Subcutaneous adipose tissue (tissue), 4 donors: ENCODE measurements around the gene TPI1. TPM values are rescaled to one million over a fixed set of nuclear protein-coding genes. Genes with fewer than 3 reads are reported as not detected.

Experiments used
- CTCF ChIP-seq: fragments of 450-650 bp; IDR thresholded peaks from one replicate; pipeline ENCODE4 v1.5.1; 2016; ENCODE audit warnings: low read depth, mild to moderate bottlenecking, control low read depth, antibody characterized with exemption, moderate library complexity
- total RNA-seq, 4 donors: library from RNA; depleted of rRNA; stranded (reverse); fragments of >200 nt; gene quantifications; one replicate each; pipeline ENCODE4 v1.1.0, GENCODE V29; 2016

TPI1 gene
- total RNA-seq, 4 donors from 2014 or later = 207 to 328 (median 256) TPM

DNA sequence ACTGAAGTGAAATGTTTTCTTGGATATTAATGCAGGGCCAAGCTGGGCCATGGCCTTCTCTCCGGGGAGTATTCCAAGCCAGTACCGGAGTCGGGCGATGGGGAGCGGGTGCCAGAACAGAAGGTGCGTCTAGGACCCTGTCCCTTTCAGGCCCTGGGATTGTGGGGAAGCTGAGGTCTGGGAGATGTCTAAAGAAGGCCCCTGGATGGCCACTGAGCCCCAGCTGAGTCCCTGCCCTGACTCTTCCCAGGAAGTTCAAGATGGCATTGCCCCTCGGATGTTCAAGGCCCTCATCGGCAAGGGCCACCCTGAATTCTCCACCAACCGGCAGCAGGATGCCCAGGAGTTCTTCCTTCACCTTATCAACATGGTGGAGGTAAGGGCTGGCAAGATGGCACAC, 7.2 kb upstream of the TPI1 start:
- TF ChIP-seq CTCF = no peak

DNA sequence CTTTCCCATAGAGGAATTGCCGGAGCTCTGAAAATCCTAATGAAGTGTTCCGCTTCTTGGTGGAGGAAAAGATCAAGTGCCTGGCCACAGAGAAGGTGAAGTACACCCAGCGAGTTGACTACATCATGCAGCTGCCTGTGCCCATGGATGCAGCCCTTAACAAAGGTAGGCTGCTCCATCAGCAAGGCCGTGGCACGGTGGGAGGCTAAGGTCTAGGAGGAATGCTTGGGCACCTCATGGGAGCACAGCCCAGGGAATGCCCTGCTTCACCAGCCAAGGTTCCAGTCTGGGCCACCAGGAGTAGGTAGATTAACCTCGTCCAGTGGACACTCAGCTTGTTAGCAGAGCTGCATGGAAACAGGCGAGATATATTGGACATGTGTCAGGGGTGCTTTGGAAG, 6.4 kb upstream of the TPI1 start:
- no peak for TF ChIP-seq CTCF

DNA sequence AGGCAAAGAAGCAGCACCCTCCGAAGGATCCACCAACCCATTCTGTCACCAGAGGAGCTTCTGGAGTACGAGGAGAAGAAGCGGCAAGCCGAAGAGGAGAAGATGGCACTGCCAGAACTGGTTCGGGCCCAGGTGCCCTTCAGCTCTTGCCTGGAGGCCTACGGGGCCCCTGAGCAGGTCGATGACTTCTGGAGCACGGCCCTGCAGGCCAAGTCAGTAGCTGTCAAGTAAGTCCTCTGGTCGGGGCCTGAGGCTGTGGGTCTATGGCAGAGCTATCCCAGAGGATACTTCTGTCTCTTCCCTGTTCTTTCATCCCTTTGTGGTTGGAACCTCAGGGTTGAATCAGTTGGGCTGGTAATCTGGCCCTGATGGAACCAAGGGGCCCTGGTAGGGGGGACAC, 5.9 kb upstream of the TPI1 start:
- no peak for TF ChIP-seq CTCF

DNA sequence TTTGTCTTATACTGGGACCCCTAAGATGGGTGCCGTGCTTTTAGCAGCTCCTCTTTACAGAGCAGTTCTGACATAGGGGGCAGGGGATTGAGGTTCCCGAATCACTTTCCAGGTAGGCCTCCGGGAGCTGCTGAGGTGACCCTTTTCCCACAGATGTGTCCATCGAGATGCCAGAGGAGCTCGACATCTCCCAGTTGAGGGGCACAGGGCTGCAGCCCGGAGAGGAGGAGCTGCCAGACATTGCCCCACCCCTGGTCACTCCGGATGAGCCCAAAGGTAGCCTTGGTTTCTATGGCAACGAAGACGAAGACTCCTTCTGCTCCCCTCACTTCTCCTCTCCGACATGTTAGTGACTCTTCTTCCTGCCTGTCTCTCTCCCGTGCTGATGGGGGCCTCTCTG, 4.3 kb upstream of the TPI1 start:
- no peak for TF ChIP-seq CTCF

GRCh38 chr12:6863586-6864321, 3.6 kb upstream of the TPI1 start:
- no peak for TF ChIP-seq CTCF

DNA sequence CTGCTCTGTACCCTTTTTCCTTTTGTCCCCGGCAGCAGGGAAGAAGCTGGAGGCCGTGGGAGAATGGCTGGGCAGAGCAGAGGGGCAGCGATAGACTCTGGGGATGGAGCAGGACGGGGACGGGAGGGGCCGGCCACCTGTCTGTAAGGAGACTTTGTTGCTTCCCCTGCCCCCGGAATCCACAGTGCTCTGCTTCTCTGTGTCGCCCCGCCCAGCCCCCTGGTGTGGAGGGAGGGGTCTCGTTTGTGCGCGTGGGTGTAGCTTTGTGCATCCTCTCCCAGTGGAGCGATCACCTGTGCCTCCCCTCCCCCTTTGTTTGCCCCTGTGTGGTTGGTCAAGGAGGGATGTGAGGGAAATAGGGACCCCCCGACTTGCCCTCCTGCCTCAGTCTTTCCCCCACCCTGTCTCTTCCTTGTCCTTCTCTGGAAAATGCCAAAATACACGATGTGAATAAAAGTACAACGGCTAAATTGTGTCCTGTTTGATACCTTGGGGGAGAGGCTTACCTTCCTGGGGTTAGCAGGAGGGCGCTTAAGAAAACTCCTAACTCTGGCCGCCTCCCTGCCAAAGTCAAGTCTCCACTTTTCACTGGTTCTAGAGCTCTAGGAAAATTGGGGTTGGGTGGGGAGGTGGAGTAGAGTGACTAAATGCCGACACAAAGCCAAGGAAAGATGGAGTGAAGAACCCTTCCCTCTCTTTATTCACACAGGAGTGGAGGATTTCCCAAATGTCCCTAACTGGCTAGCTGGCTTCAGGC, 990 bp upstream of the TPI1 start:
- no peak for TF ChIP-seq CTCF

GRCh38 chr12:6866920-6867412, 365 bp upstream of the TPI1 start:
- TF ChIP-seq CTCF = no peak
